ENCODE measurements around the gene PIWIL1. TPM values are rescaled to one million over a fixed set of nuclear protein-coding genes. Genes with fewer than 3 reads are reported as not detected.

The PIWIL1 gene
- total and polyA plus RNA-seq, 5 donors, result not detected

GRCh38 chr12:130412384-130412783, 74.7 kb downstream of the PIWIL1 start:
- DNase-seq, result no peak
- H3K27me3 ChIP-seq (ENCODE audit: control insufficient read depth, insufficient read depth), result no peaks in the 10 kb centered on the region
- no peak for ATAC-seq
- intact Hi-C loops (cut with DNase I), result no loop called here
- H3K4me1 ChIP-seq (ENCODE audit: control insufficient read depth, insufficient read depth, low read length), result no peaks in the 10 kb centered on the region
- no peaks in the 10 kb centered on the region for H3K9me3 ChIP-seq (ENCODE audit: control insufficient read depth, low read length)
- H3K27ac ChIP-seq (ENCODE audit: low read length), result no peak overlapping the region
- H3K4me3 ChIP-seq (ENCODE audit: low read length), result no peak overlapping the region
- 90% methylated on average over 8 of the region's 8 CpGs for WGBS

- intact Hi-C loops (cut with DNase I), result no loop called here
- Histone ChIP-seq H3K27ac (ENCODE audit: low read length) (no peak overlapping the region), H3K9me3 (ENCODE audit: control insufficient read depth, low read length) (no peaks in the 10 kb centered on the region), H3K27me3 (ENCODE audit: control insufficient read depth, insufficient read depth) (no peaks in the 10 kb centered on the region), H3K4me1 (ENCODE audit: control insufficient read depth, insufficient read depth, low read length) (no peaks in the 10 kb centered on the region), H3K4me3 (ENCODE audit: low read length) (no peak overlapping the region)
- DNase-seq (no peak), ATAC-seq (no peak)
- 85% methylated on average over 18 of the region's 18 CpGs for WGBS
Measured at GRCh38 chr12:130413909-130414308, 76.2 kb downstream of the PIWIL1 start.

GRCh38 chr12:130414381-130414780, 76.7 kb downstream of the PIWIL1 start:
- DNase-seq, result no peak
- intact Hi-C loops (cut with DNase I), result no loop called here
- ATAC-seq, result no peak
- Histone ChIP-seq H3K4me3 (ENCODE audit: low read length) (no peak overlapping the region), H3K4me1 (ENCODE audit: control insufficient read depth, insufficient read depth, low read length) (no peaks in the 10 kb centered on the region), H3K9me3 (ENCODE audit: control insufficient read depth, low read length) (no peaks in the 10 kb centered on the region), H3K27ac (ENCODE audit: low read length) (no peak overlapping the region), H3K27me3 (ENCODE audit: control insufficient read depth, insufficient read depth) (no peaks in the 10 kb centered on the region)
- WGBS, result 81% methylated on average over 7 of the region's 7 CpGs

- no peaks in the 10 kb centered on the region for H3K27me3 ChIP-seq (ENCODE audit: control insufficient read depth, insufficient read depth)
- no peak overlapping the region for H3K4me3 ChIP-seq (ENCODE audit: low read length)
- DNase-seq (no peak), ATAC-seq (no peak)
- H3K4me1 ChIP-seq (ENCODE audit: control insufficient read depth, insufficient read depth, low read length), result no peaks in the 10 kb centered on the region
- no peaks in the 10 kb centered on the region for H3K9me3 ChIP-seq (ENCODE audit: control insufficient read depth, low read length)
- no peak overlapping the region for H3K27ac ChIP-seq (ENCODE audit: low read length)
- WGBS, result 81% methylated on average over 3 of the region's 3 CpGs
- intact Hi-C loops (cut with DNase I), result no loop called here
Measured at GRCh38 chr12:130418251-130418650, 80.6 kb downstream of the PIWIL1 start.

DNA sequence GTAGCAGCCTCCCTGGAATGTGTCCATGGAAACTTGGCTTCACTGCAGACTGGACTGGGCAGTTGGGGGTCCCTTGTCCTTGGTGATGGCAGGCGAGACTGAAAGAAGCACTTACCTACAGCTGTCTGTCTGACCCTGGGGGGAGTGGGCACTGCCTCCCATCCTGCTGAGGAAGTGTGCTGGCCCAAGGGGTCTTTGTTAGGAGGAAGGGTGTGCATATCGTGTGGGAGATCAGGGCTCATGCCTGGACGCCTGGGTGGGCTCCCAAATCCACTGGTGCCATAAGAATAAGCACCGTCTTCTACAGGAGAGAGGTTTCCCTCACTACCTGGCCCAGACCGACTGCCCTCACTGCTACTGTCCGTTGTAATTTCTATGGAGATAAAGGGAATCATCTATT, 81.4 kb downstream of the PIWIL1 start:
- intact Hi-C loops (cut with DNase I), result no loop called here
- ATAC-seq, result no peak
- H3K9me3 ChIP-seq (ENCODE audit: control insufficient read depth, low read length), result no peaks in the 10 kb centered on the region
- H3K27ac ChIP-seq (ENCODE audit: low read length), result no peak overlapping the region
- H3K4me3 ChIP-seq (ENCODE audit: low read length), result no peak overlapping the region
- no peaks in the 10 kb centered on the region for H3K4me1 ChIP-seq (ENCODE audit: control insufficient read depth, insufficient read depth, low read length)
- WGBS, result 59% methylated on average over 6 of the region's 6 CpGs
- H3K27me3 ChIP-seq (ENCODE audit: control insufficient read depth, insufficient read depth), result no peaks in the 10 kb centered on the region
- no peak for DNase-seq

DNA sequence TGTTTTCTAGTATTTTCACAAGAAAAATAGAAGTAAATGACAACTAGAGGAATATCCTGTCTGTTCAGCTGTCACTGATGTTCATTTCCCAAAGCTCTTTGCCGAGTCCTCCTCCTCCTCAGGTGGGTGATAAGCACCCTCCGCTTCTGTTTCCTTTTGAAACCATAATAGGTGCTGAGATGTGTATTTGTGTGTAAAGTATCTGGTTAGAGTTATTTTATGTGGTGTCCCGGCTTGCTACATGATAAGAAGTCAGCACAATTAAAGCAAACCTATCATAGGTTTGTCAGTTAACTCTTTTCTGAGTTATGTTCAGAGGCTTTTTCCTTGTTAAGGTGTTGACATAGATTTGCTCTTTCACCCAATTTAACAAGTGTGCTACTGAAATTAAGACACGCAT, 82.4 kb downstream of the PIWIL1 start:
- Histone ChIP-seq H3K27me3 (ENCODE audit: control insufficient read depth, insufficient read depth) (no peaks in the 10 kb centered on the region), H3K9me3 (ENCODE audit: control insufficient read depth, low read length) (no peaks in the 10 kb centered on the region), H3K27ac (ENCODE audit: low read length) (no peak overlapping the region), H3K4me3 (ENCODE audit: low read length) (no peak overlapping the region), H3K4me1 (ENCODE audit: control insufficient read depth, insufficient read depth, low read length) (no peaks in the 10 kb centered on the region)
- intact Hi-C loops (cut with DNase I), result no loop called here
- ATAC-seq, result no peak
- 61% methylated on average over 4 of the region's 4 CpGs for WGBS
- DNase-seq, result no peak

- H3K9me3 ChIP-seq (ENCODE audit: control insufficient read depth, low read length), result no peaks in the 10 kb centered on the region
- H3K27me3 ChIP-seq (ENCODE audit: control insufficient read depth, insufficient read depth), result no peaks in the 10 kb centered on the region
- no peak for DNase-seq
- intact Hi-C loops (cut with DNase I), result no loop called here
- WGBS, result 56% methylated on average over 6 of the region's 6 CpGs
- H3K4me3 ChIP-seq (ENCODE audit: low read length), result no peak overlapping the region
- no peak overlapping the region for H3K27ac ChIP-seq (ENCODE audit: low read length)
- H3K4me1 ChIP-seq (ENCODE audit: control insufficient read depth, insufficient read depth, low read length), result no peaks in the 10 kb centered on the region
- ATAC-seq, result no peak
Measured at GRCh38 chr12:130421896-130422295, 84.2 kb downstream of the PIWIL1 start.

Other genes starting within 250 kb of the PIWIL1 start
- gene FZD10, start 175.4 kb upstream of the PIWIL1 start, total RNA-seq, result under 1 TPM in 3 of 4 donors, not detected in 1; 0.06 to 0.28 (median 0.24) TPM
- gene FZD10, start 175.4 kb upstream of the PIWIL1 start, polyA plus RNA-seq, result 0.14 TPM

Measured in right cardiac atrium (tissue), 5 donors.